Erythroblast (primary cell): Measurements from ENCODE around the gene KPNA6.

Experiments
- GATA1 ChIP-seq: IDR thresholded peaks from 2 replicates; pipeline ENCODE4 v1.6.1; 2011; ENCODE audit warnings: low read depth, mild to moderate bottlenecking, control low read depth, low read length, moderate library complexity
- POLR2A ChIP-seq: IDR thresholded peaks from 2 replicates; pipeline ENCODE4 v1.6.1; 2011; ENCODE audit warnings: mild to moderate bottlenecking, low read length

DNA sequence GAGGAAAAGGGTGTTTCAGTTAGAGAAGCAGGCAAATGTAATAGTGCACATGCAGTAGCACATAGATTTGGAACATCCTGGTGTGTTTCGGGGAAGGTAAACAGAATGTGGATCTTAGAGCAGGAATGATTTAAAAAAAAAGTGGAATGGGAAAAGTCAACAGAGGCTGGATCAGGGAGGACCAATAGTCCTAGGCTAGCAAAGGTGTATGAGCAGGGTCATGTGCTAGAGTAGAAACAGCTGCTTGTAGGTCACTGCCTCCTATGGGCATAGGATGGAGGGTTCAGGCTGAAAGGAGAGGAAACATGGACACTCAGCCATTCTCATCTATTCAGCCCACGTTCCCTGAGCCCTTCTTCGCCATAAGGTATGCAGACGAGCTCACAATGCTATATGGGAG, 3.7 kb upstream of the KPNA6 start:
- TF ChIP-seq POLR2A (no peak), GATA1 (no peak)
